HEK293 (cell line): Measurements from ENCODE around the gene MCOLN1.

ENCODE experiments used
- YY1 ChIP-seq: fragments of 450-650 bp; formaldehyde crosslinking; IDR thresholded peaks from 2 replicates; pipeline ENCODE4 v1.5.1; 2018; ENCODE audit warnings: missing biosample characterization, missing genetic modification characterization
- ZEB2 ChIP-seq: fragments of 450-650 bp; formaldehyde crosslinking; IDR thresholded peaks from 2 replicates; pipeline ENCODE4 v1.5.1; 2016; ENCODE audit warnings: missing biosample characterization, missing genetic modification characterization
- ZNF146 ChIP-seq: fragments of 450-650 bp; formaldehyde crosslinking; IDR thresholded peaks from 2 replicates; pipeline ENCODE4 v1.5.1; 2016; ENCODE audit warnings: missing biosample characterization, missing genetic modification characterization
- ZNF423 ChIP-seq: fragments of 450-650 bp; formaldehyde crosslinking; IDR thresholded peaks from 2 replicates; pipeline ENCODE4 v1.5.1; 2016; ENCODE audit warnings: missing biosample characterization, missing genetic modification characterization
- ZNF555 ChIP-seq: fragments of 450-650 bp; formaldehyde crosslinking; conservative IDR thresholded peaks from 2 replicates; pipeline ENCODE4 v1.5.1; 2017; ENCODE audit warnings: missing biosample characterization, mild to moderate bottlenecking, missing genetic modification characterization, inconsistent platforms
- ZNF670 ChIP-seq: fragments of 450-650 bp; formaldehyde crosslinking; IDR thresholded peaks from 2 replicates; pipeline ENCODE4 v1.5.1; 2016; ENCODE audit warnings: missing biosample characterization, missing genetic modification characterization, low read depth
- ZNF785 ChIP-seq: fragments of 450-650 bp; formaldehyde crosslinking; IDR thresholded peaks from 2 replicates; pipeline ENCODE4 v1.5.1; 2016; ENCODE audit warnings: missing biosample characterization, missing genetic modification characterization
- ZNF792 ChIP-seq: fragments of 450-650 bp; formaldehyde crosslinking; IDR thresholded peaks from 2 replicates; pipeline ENCODE4 v1.5.1; 2016; ENCODE audit warnings: missing biosample characterization, missing genetic modification characterization
- ZNF830 ChIP-seq: fragments of 450-650 bp; IDR thresholded peaks from 2 replicates; pipeline ENCODE4 v1.5.0; 2018; ENCODE audit warnings: missing biosample characterization, missing genetic modification characterization, low read depth, mild to moderate bottlenecking, moderate library complexity
- TF ChIP-seq, protein P1 (sequence below): fragments of 450-650 bp; formaldehyde crosslinking; IDR thresholded peaks from 2 replicates; pipeline ENCODE4 v1.5.1; 2016; ENCODE audit warnings: missing biosample characterization, missing genetic modification characterization
- TF ChIP-seq, protein P2 (sequence below): fragments of 450-650 bp; formaldehyde crosslinking; IDR thresholded peaks from 2 replicates; pipeline ENCODE4 v1.5.1; 2016; ENCODE audit warnings: missing biosample characterization, missing genetic modification characterization, low read depth

DNA sequence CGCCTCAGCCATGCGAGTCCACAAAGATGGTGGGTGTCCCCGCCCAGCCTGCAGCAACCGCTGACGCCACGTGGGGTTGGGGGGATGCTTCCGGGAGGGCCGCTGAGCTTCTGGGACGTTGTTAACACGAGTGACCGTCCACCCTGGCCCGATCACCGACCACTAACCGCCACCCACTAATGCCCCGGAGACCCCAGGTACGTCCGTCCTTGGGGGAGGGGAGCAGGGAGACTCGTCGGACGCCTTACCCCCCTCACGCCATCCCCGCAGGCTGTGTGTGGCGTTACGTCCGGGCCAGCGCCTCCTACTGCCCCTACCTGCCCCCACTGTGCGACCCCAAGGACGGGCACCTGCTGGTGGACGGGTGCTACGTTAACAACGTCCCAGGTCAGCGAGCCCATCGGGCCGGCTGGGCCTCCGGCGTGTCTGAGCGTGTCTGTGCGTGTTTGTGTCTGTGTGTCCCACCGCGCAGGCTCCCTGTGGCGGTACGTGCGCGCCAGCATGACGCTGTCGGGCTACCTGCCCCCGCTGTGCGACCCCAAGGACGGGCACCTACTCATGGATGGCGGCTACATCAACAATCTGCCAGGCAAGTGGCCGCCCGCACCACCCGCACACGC, 34.4 kb downstream of the MCOLN1 start:
- TF ChIP-seq, protein P1, sequence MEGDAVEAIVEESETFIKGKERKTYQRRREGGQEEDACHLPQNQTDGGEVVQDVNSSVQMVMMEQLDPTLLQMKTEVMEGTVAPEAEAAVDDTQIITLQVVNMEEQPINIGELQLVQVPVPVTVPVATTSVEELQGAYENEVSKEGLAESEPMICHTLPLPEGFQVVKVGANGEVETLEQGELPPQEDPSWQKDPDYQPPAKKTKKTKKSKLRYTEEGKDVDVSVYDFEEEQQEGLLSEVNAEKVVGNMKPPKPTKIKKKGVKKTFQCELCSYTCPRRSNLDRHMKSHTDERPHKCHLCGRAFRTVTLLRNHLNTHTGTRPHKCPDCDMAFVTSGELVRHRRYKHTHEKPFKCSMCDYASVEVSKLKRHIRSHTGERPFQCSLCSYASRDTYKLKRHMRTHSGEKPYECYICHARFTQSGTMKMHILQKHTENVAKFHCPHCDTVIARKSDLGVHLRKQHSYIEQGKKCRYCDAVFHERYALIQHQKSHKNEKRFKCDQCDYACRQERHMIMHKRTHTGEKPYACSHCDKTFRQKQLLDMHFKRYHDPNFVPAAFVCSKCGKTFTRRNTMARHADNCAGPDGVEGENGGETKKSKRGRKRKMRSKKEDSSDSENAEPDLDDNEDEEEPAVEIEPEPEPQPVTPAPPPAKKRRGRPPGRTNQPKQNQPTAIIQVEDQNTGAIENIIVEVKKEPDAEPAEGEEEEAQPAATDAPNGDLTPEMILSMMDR: no peak
- no peak for TF ChIP-seq ZEB2
- no peak for TF ChIP-seq ZNF670 (tag by site-specific recombination)
- no peak for TF ChIP-seq ZNF792 (tag by site-specific recombination)
- no peak for TF ChIP-seq ZNF146 (tag by site-specific recombination)
- no peak for TF ChIP-seq ZNF785 (tag by site-specific recombination)
- TF ChIP-seq, protein P2, sequence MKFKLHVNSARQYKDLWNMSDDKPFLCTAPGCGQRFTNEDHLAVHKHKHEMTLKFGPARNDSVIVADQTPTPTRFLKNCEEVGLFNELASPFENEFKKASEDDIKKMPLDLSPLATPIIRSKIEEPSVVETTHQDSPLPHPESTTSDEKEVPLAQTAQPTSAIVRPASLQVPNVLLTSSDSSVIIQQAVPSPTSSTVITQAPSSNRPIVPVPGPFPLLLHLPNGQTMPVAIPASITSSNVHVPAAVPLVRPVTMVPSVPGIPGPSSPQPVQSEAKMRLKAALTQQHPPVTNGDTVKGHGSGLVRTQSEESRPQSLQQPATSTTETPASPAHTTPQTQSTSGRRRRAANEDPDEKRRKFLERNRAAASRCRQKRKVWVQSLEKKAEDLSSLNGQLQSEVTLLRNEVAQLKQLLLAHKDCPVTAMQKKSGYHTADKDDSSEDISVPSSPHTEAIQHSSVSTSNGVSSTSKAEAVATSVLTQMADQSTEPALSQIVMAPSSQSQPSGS (tag by site-specific recombination): no peak
- no peak for TF ChIP-seq ZNF423 (tag by site-specific recombination)
- no peak for TF ChIP-seq ZNF830 (tag by site-specific recombination)
- no peak for TF ChIP-seq ZNF555 (tag by site-specific recombination)
- TF ChIP-seq YY1 (tag by site-specific recombination): no peak
